Psoas muscle (tissue), 8 donors: ENCODE data around the gene CIBAR2. TPM values are rescaled to one million over a fixed set of nuclear protein-coding genes. Genes with fewer than 3 reads are reported as not detected.
"Not testable (repeated sequence)": the region's sequence is repeated elsewhere in the genome, so short reads cannot be mapped to it uniquely, and the experiment has no call there.

ENCODE experiments used
- ATAC-seq, 4 donors: fragments of 200-7000 bp; cut with Tn5 transposase; one replicate each; pipeline ENCODE4 v1.9.1; 2020; ENCODE audit warnings: moderate library complexity in 3 of 4, mild to moderate bottlenecking in 2 of 4
- DNase-seq, 2 donors: peaks; one replicate each; pipeline ENCODE4 v3.0.0-alpha.2; 2020
- H3K27ac ChIP-seq: fragments of 200-600 bp; one replicate; pipeline ENCODE4 v1.8.0; 2022
- H3K27me3 ChIP-seq, 3 donors: fragments of 200-600 bp in 1 of 3; one replicate each; pipeline versions ENCODE4 v1.6.1 to v1.8.0; 2013 to 2022; ENCODE audit warnings: low read length in 2 of 3, mild to moderate bottlenecking in 2 of 3, moderate library complexity in 1 of 3; ENCODE audit not compliant: insufficient read depth in 3 of 3
- H3K36me3 ChIP-seq, 2 donors: fragments of 200-600 bp in 1 of 2; one replicate each; pipeline versions ENCODE4 v1.6.1 to v1.8.0; 2013 to 2022; ENCODE audit warnings: low read depth in 1 of 2, mild to moderate bottlenecking in 1 of 2, moderate library complexity in 1 of 2; ENCODE audit not compliant: insufficient read depth in 1 of 2
- H3K4me1 ChIP-seq: fragments of 200-600 bp; one replicate; pipeline ENCODE4 v1.8.0; 2022
- H3K4me3 ChIP-seq: fragments of 200-600 bp; one replicate; pipeline ENCODE4 v1.8.0; 2022; ENCODE audit warnings: mild to moderate bottlenecking
- H3K9me3 ChIP-seq: fragments of 200-600 bp; one replicate; pipeline ENCODE4 v1.8.0; 2022
- CTCF ChIP-seq: fragments of 200-600 bp; IDR thresholded peaks from one replicate; pipeline ENCODE4 v1.8.0; 2022; ENCODE audit warnings: antibody characterized with exemption
- WGBS, 3 donors: extraction: QIAGEN DNeasy Blood & Tissue Kit; methylation state at CpG; one replicate each; pipeline versions ENCODE4 v1.1.6 to v1.1.7; 2013; 5-methylcytosine and 5-hydroxymethylcytosine counted together
- intact Hi-C, 2 donors: fragments of 100-400 bp; cut with DNase I; formaldehyde crosslinking; loops; one replicate each; pipeline versions ENCODE4 v1.11.0 to v1.14.2; 2022
- polyA plus RNA-seq, 3 donors: library from polyadenylated mRNA; stranded (reverse); fragments of 200-250 nt; gene quantifications; one replicate each; pipeline ENCODE4 v1.2.3, GENCODE V29; 2013
- total RNA-seq, 4 donors: library from RNA; stranded (reverse); fragmentation: NEBNext Ultra II Directional in 2 of 4; extraction: Animal tissue kit (Norgen Biotek cat#: 25700) in 2 of 4; gene quantifications; one replicate each; pipeline versions ENCODE4 v1.2.1 to v1.2.4, GENCODE V29; 2021 to 2023
- donor health status: healthy with polysubstance abuse.
- donor health status: DM: no; HTN: no; CAD: no; lungs with moderate emphysema.
- donor health status: Bipolar disorder and iron deficiency.
- donor health status: healthy.
- donor health status: DM: yes; HTN: yes; CAD: no.
- donor health status: DM: no; HTN: no; CAD: no.
- donor health status: DM: no; HTN: no; CAD: no.
- donor health status: DM: yes; HTN: yes; CAD: no.

Gene CIBAR2
- total and polyA plus RNA-seq, 7 donors, result 0.36 TPM; not detected in 6

GRCh38 chr16:85057212-85057889 lies 54.9 kb downstream of the CIBAR2 start:
- no peak overlapping the region for H3K4me3 ChIP-seq
- H3K36me3 ChIP-seq, result no peaks in the 10 kb centered on the region
- H3K9me3 ChIP-seq, result no peaks in the 10 kb centered on the region
- WGBS, 3 donors, result 90 to 96% (median 90%) methylated on average over 9 of the region's 9 CpGs
- ATAC-seq (peak in 3 of 4 donors; percentile 46 to 48 (median 46)), DNase-seq (no peak)
- peaks cover 5% of the 10 kb centered on the region for H3K4me1 ChIP-seq
- no peak overlapping the region for H3K27ac ChIP-seq
- intact Hi-C loops, result loop anchor here in 1 of 2 donors (10.0 kb wide), 1 partner anchor 63 kb away; no protein-coding TSS in a partner anchor
- H3K27me3 ChIP-seq, result no peaks in the 10 kb centered on the region
- no peak for TF ChIP-seq CTCF

- Histone ChIP-seq H3K36me3 (no peaks in the 10 kb centered on the region), H3K4me1 (peaks cover 5% of the 10 kb centered on the region), H3K4me3 (no peak overlapping the region), H3K27me3 (no peaks in the 10 kb centered on the region), H3K27ac (peak overlapping the region; percentile 50), H3K9me3 (no peaks in the 10 kb centered on the region)
- intact Hi-C loops, result loop anchor here in 1 of 2 donors (10.0 kb wide), 1 partner anchor 61 kb away; no protein-coding TSS in a partner anchor
- 78 to 87% (median 82%) methylated on average over 16 of the region's 16 CpGs for WGBS, 3 donors
- TF ChIP-seq CTCF, result no peak
- ATAC-seq (peak in 3 of 4 donors; percentile 21 to 66 (median 37)), DNase-seq (no peak)
Measured at GRCh38 chr16:85056211-85056748, 56.0 kb downstream of the CIBAR2 start.

GRCh38 chr16:85055493-85056210 lies 56.6 kb downstream of the CIBAR2 start:
- DNase-seq, result no peak

GRCh38 chr16:85054948-85055492 lies 57.3 kb downstream of the CIBAR2 start:
- no peaks in the 10 kb centered on the region for H3K36me3 ChIP-seq
- no peak for TF ChIP-seq CTCF
- H3K27me3 ChIP-seq, result no peaks in the 10 kb centered on the region
- no peak for ATAC-seq
- intact Hi-C loops, result loop anchor here in 1 of 2 donors (10.0 kb wide), 1 partner anchor 60 kb away; no protein-coding TSS in a partner anchor
- WGBS, 3 donors, result 62 to 76% (median 70%) methylated on average over 6 of the region's 6 CpGs
- peaks cover 9% of the 10 kb centered on the region for H3K4me1 ChIP-seq
- H3K4me3 ChIP-seq, result peak overlapping the region; percentile 33
- peak overlapping the region; percentile 50 for H3K27ac ChIP-seq
- no peak for DNase-seq
- no peaks in the 10 kb centered on the region for H3K9me3 ChIP-seq

More at GRCh38 chr16:85055493-85056210, 56.6 kb downstream of the CIBAR2 start:
- H3K9me3 ChIP-seq, result no peaks in the 10 kb centered on the region
- peak overlapping the region; percentile 33 for H3K4me3 ChIP-seq
- intact Hi-C loops, result loop anchor here in 1 of 2 donors (10.0 kb wide), 1 partner anchor 61 kb away; no protein-coding TSS in a partner anchor
- peak; percentile 60 to 78 (median 70) for ATAC-seq
- H3K27me3 ChIP-seq, result no peaks in the 10 kb centered on the region
- peaks cover 9% of the 10 kb centered on the region for H3K4me1 ChIP-seq
- no peaks in the 10 kb centered on the region for H3K36me3 ChIP-seq
- no peak for TF ChIP-seq CTCF
- WGBS, 3 donors, result 42 to 70% (median 45%) methylated on average over 14 of the region's 14 CpGs
- peak overlapping the region; percentile 50 for H3K27ac ChIP-seq

GRCh38 chr16:85054321-85054720 lies 58.0 kb downstream of the CIBAR2 start:
- not testable (repeated sequence) for H3K27ac ChIP-seq, H3K4me3 ChIP-seq, H3K4me1 ChIP-seq, H3K27me3 ChIP-seq, H3K9me3 ChIP-seq, DNase-seq, H3K36me3 ChIP-seq, ATAC-seq
- 93 to 97% (median 97%) methylated on average over 3 of the region's 3 CpGs for WGBS, 3 donors
- intact Hi-C loops, result loop anchor here in 1 of 2 donors (10.0 kb wide), 1 partner anchor 60 kb away; no protein-coding TSS in a partner anchor
